Stimulated activated CD4-positive, alpha-beta T cell treated with anti-CD3 and anti-CD28 coated beads, Interleukin-12 subunit alpha, Interleukin-12 subunit beta, amount 100 ng/mL, for 24 hours (primary cell): ENCODE data around the gene ERFE.

Experiments
- DNase-seq, 2 experiments: peaks; one replicate each; pipeline ENCODE4 v3.0.0-alpha.2; 2020; ENCODE audit warnings: low read depth in 2 of 2

The ERFE gene

DNA sequence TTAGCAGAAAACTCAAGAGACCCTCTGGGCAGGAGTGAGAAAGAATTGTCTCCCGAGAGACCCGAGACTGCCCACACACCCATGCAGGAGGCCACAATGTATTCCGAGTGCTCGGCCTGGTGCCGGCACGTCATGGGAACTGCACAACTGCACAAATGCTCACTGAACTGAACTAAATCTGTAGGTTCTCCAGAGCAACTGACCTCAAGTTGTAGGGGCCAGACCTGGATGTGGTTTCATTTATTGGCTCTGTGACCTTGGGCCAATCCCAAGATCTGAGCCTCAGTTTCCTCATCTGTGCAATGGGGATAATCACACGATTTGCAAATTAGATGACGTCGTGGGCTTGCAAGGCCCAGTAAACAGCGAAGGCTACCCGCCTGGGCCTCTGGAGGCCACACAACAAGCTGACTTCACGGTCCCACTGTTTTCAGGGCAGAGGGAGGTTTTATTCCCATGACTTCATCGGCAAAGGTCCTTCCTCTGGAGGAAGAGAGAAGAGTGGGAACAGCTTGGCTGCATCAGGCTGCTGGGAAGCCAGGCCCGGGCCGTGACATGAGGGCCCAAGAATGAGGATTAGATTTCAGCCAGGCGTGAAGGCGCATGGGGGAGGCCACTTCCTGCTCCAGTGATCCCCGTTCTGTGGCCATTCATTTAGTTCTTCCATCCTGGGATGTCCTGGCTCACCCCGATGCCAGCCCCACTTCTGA, 3.6 kb upstream of the ERFE start:
- DNase-seq: no peak

GRCh38 chr2:238155761-238156694, 2.7 kb upstream of the ERFE start:
- no peak for DNase-seq

- no peak for DNase-seq
Measured at GRCh38 chr2:238157506-238158017, 1.2 kb upstream of the ERFE start.

- no peak for DNase-seq
Measured at GRCh38 chr2:238158018-238158508, 707 bp upstream of the ERFE start.

GRCh38 chr2:238159071-238159539, 335 bp downstream of the ERFE start:
- no peak for DNase-seq

GRCh38 chr2:238159661-238160205, 963 bp downstream of the ERFE start:
- no peak for DNase-seq

DNA sequence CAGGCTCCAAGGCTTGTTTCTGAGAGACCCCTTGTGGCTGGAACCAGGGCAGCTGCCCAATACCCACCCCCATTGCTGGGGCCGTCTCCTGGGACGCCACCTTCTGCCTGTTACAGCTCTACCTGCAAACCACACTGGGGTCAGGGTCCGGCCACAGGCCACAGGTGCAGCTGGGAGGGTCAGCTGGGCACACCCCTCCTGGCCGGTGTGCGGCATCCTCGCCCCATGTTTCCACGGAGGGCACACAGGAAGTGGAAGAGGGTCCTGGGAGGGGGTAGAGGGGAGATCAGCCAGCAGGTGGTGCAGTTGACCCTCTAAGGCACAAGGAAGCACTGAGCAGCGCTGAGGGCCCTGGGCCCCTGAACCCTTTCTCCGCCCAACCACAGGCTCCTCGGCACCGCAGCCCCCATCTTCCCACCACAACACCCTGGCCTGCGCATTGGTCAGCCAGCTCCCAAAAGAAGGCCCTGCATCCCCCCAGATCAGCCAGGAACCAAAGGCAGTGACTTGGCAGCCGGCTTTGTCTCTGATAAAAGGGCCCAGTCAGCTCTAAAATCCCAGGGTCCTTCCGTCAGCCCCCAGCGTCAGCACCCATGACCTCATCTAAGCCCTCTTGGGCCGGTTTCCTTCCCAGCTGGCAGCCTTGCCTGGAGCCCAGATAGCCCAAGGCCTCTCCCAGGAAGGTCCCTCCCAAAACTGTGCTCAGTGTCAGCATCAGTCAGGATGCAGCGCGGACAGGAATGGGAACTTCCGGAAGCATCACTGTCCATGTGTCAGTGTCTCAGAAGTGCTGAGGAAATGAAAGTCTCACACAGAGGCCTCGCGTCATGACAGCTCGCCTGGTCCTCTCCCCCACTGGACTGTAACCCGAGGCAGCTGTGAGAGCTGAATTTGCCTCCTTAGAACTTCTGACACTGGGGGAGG, 1.7 kb downstream of the ERFE start:
- DNase-seq: no peak

- DNase-seq: no peak
Measured at GRCh38 chr2:238161291-238162051, 2.7 kb downstream of the ERFE start.

- DNase-seq: no peak
Measured at GRCh38 chr2:238162251-238162845, 3.6 kb downstream of the ERFE start.

- DNase-seq: no peak
Measured at GRCh38 chr2:238162846-238163441, 4.2 kb downstream of the ERFE start.

- DNase-seq: no peak
Measured at GRCh38 chr2:238163481-238164198, 4.9 kb downstream of the ERFE start.

DNA sequence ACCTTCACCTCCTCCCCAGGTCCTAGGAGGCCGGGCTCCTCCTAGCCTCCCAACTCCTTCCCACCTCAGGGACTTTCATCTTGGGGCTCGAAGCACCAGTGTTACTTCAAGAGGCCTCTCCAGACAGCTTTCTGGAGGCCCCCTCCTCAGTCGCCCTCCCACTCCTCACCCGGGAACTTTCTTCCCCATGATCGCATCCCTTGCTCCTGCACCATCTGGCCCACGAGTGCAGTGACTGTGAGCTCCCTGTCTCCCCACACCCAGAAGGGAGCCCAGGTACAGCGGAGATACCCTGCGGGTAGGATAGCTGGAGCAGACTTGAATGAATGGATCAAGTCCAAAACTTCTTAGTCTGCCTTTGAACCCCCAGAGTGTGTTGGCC, 6.1 kb downstream of the ERFE start:
- no peak for DNase-seq

DNA sequence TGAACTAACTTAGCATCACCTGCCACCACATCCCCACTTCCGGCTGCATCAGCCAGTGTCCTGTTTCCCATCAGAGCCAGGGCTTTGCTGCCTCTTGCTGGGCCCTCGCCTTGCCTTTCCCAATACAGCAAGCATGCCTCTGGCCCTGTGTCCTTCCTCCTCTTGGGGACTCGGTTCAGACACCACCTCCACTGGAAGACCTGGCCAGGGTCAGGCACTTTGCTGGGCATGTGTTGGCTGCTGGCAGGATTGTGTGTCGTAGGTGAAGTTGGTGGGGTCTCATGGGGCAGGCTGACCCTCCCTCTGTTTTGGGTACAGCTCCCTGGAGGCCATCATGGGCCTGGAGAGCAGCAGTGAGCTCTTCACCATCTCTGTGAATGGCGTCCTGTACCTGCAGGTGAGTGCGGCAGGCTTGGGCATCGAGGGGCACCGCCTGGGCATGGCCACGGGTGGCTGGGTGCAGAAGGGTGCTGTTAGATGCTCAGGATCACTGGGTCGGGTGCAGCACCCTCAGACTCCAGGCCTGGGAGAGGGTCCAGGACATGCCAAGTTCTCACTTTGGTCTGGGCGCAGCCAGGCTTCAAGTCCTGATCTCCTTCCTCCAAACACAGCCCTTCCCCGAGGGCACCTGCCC, 6.6 kb downstream of the ERFE start:
- DNase-seq: no peak

- DNase-seq: no peak
Measured at GRCh38 chr2:238166391-238167343, 7.9 kb downstream of the ERFE start.

DNA sequence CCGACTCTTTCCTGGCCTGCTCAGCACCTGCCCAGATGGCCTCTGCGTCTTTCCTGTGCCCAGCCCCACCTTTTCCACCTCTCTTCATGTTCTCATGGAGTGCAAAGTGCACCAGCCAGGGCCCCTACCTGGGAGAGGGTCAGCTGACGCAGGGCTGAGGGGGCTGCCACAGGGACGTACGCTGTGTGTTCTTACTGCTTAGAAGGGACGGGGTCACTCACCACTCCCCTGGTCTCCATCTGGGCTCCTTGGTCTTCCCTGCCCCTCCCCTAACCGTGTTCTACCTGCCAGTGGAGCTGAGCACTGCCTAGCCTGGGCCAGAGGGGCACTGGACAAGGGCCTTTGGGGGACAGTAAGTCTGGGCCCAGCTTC, 8.6 kb downstream of the ERFE start:
- no peak for DNase-seq

DNA sequence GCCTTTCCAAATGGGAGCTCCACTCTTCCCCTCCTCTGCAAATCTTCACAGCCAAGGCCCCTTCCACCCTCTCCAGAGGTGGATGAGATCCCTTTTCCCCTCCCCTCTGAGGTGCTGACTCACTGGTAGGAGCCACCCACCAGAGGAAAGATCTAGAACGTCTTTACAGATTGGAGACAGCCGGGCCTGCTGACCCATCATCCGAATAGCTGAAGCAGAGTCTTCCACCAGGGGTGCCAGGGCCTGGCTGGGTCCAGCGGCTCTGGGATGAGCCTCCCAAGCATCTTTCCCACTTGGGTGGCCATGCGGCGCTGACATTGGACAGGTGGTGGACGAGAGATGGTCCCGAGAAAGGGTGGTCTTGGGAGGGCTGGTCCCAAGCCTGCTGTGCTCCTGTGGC, 9.0 kb downstream of the ERFE start:
- no peak for DNase-seq
